ENCODE measurements around the gene RRN3. TPM values are rescaled to one million over a fixed set of nuclear protein-coding genes. Genes with fewer than 3 reads are reported as not detected.
"Not testable (repeated sequence)": the region's sequence is repeated elsewhere in the genome, so short reads cannot be mapped to it uniquely, and the experiment has no call there.

The RRN3 gene
- total RNA-seq, 2 experiments from 2014 or later = 38.4 to 42.9 TPM

- H3K27me3 Mint-ChIP-seq; H3K4me3 ChIP-seq (ENCODE audit: low read length); H3K27ac ChIP-seq (ENCODE audit: low read depth in 1 of 2, low read length in 2 of 2); H3K4me3 Mint-ChIP-seq; POLR2A ChIA-PET; DNase-seq; H3K9me3 ChIP-seq (ENCODE audit: control insufficient read depth in 1 of 2, insufficient read depth in 1 of 2, low read length in 2 of 2); H3K27me3 ChIP-seq (ENCODE audit: control insufficient read depth in 1 of 2, insufficient read depth in 2 of 2, low read length in 2 of 2); intact Hi-C loops (cut with DNase I, micrococcal nuclease); ATAC-seq (ENCODE audit: poor library complexity); H3K4me1 ChIP-seq (ENCODE audit: insufficient read depth, low read length); H3K9me3 Mint-ChIP-seq; CTCF ChIA-PET: not testable (repeated sequence)
- H3K36me3 Mint-ChIP-seq (ENCODE audit: low read depth) = peaks cover 87% of the 10 kb centered on the region
- peaks cover 11% of the 10 kb centered on the region for H3K4me1 Mint-ChIP-seq (ENCODE audit: low read depth)
- peaks cover 31% of the 10 kb centered on the region for H3K36me3 ChIP-seq (ENCODE audit: insufficient read depth, low read length)
- peak overlapping the region; percentile 14 for H3K27ac Mint-ChIP-seq
These were observed 70.5 kb downstream of the RRN3 start for GRCh38 chr16:15023381-15024077.

GRCh38 chr16:15022194-15022593, 71.9 kb downstream of the RRN3 start:
- ATAC-seq (ENCODE audit: poor library complexity) (peak; percentile 100), DNase-seq (peak; percentile 48 to 83 (median 60))
- intact Hi-C loops (cut with DNase I, micrococcal nuclease); H3K4me1 ChIP-seq (ENCODE audit: insufficient read depth, low read length); H3K27me3 Mint-ChIP-seq; H3K27me3 ChIP-seq (ENCODE audit: control insufficient read depth in 1 of 2, insufficient read depth in 2 of 2, low read length in 2 of 2); H3K9me3 ChIP-seq (ENCODE audit: control insufficient read depth in 1 of 2, insufficient read depth in 1 of 2, low read length in 2 of 2); H3K9me3 Mint-ChIP-seq; H3K4me3 Mint-ChIP-seq; POLR2A ChIA-PET; H3K4me3 ChIP-seq (ENCODE audit: low read length); H3K27ac ChIP-seq (ENCODE audit: low read depth in 1 of 2, low read length in 2 of 2): not testable (repeated sequence)
- peaks cover 31% of the 10 kb centered on the region for H3K36me3 ChIP-seq (ENCODE audit: insufficient read depth, low read length)
- H3K36me3 Mint-ChIP-seq (ENCODE audit: low read depth) = peaks cover 83% of the 10 kb centered on the region
- peak overlapping the region; percentile 71 for H3K27ac Mint-ChIP-seq
- CTCF ChIA-PET = interaction anchor here (0.7 kb wide), 1 partner anchor 10 kb away, joined by 3 read pairs; no protein-coding TSS in a partner anchor
- H3K4me1 Mint-ChIP-seq (ENCODE audit: low read depth) = peaks cover 11% of the 10 kb centered on the region
- peak; percentile 69 for TF ChIP-seq CTCF (IDR thresholded peaks at IDR 0.05)

GRCh38 chr16:15021429-15021828, 72.6 kb downstream of the RRN3 start:
- CTCF ChIA-PET = interaction anchor here (0.7 kb wide), 1 partner anchor 9 kb away, joined by 3 read pairs; no protein-coding TSS in a partner anchor
- H3K9me3 ChIP-seq (ENCODE audit: control insufficient read depth in 1 of 2, insufficient read depth in 1 of 2, low read length in 2 of 2); intact Hi-C loops (cut with DNase I, micrococcal nuclease); H3K9me3 Mint-ChIP-seq; H3K4me3 ChIP-seq (ENCODE audit: low read length); ATAC-seq (ENCODE audit: poor library complexity); H3K27ac ChIP-seq (ENCODE audit: low read depth in 1 of 2, low read length in 2 of 2); H3K4me3 Mint-ChIP-seq; DNase-seq; H3K27me3 Mint-ChIP-seq; POLR2A ChIA-PET; H3K27me3 ChIP-seq (ENCODE audit: control insufficient read depth in 1 of 2, insufficient read depth in 2 of 2, low read length in 2 of 2); H3K4me1 ChIP-seq (ENCODE audit: insufficient read depth, low read length): not testable (repeated sequence)
- H3K36me3 ChIP-seq (ENCODE audit: insufficient read depth, low read length) = peaks cover 31% of the 10 kb centered on the region
- Mint-ChIP-seq H3K27ac (peak overlapping the region; percentile 71), H3K36me3 (ENCODE audit: low read depth) (peaks cover 83% of the 10 kb centered on the region), H3K4me1 (ENCODE audit: low read depth) (peaks cover 15% of the 10 kb centered on the region)

- H3K4me3 ChIP-seq (ENCODE audit: low read length); H3K27me3 ChIP-seq (ENCODE audit: control insufficient read depth in 1 of 2, insufficient read depth in 2 of 2, low read length in 2 of 2); POLR2A ChIA-PET; H3K9me3 Mint-ChIP-seq; DNase-seq; H3K27ac ChIP-seq (ENCODE audit: low read depth in 1 of 2, low read length in 2 of 2); CTCF ChIA-PET; H3K27me3 Mint-ChIP-seq; H3K9me3 ChIP-seq (ENCODE audit: control insufficient read depth in 1 of 2, insufficient read depth in 1 of 2, low read length in 2 of 2); ATAC-seq (ENCODE audit: poor library complexity); H3K4me3 Mint-ChIP-seq; intact Hi-C loops (cut with DNase I, micrococcal nuclease): not testable (repeated sequence)
- peaks cover 25% of the 10 kb centered on the region for H3K4me1 ChIP-seq (ENCODE audit: insufficient read depth, low read length)
- H3K4me1 Mint-ChIP-seq (ENCODE audit: low read depth) = peaks cover 34% of the 10 kb centered on the region
- peak overlapping the region; percentile 80 for H3K27ac Mint-ChIP-seq
- H3K36me3 Mint-ChIP-seq (ENCODE audit: low read depth) = peaks cover 58% of the 10 kb centered on the region
- H3K36me3 ChIP-seq (ENCODE audit: insufficient read depth, low read length) = peaks cover 14% of the 10 kb centered on the region
These were observed 77.0 kb downstream of the RRN3 start for GRCh38 chr16:15016951-15017580.

GRCh38 chr16:15016354-15016753, 77.7 kb downstream of the RRN3 start:
- ATAC-seq (ENCODE audit: poor library complexity); DNase-seq; H3K27ac ChIP-seq (ENCODE audit: low read depth in 1 of 2, low read length in 2 of 2); intact Hi-C loops (cut with DNase I, micrococcal nuclease); POLR2A ChIA-PET; H3K9me3 Mint-ChIP-seq; H3K27me3 Mint-ChIP-seq; H3K4me3 ChIP-seq (ENCODE audit: low read length); H3K27me3 ChIP-seq (ENCODE audit: control insufficient read depth in 1 of 2, insufficient read depth in 2 of 2, low read length in 2 of 2); H3K9me3 ChIP-seq (ENCODE audit: control insufficient read depth in 1 of 2, insufficient read depth in 1 of 2, low read length in 2 of 2); H3K4me3 Mint-ChIP-seq; CTCF ChIA-PET: not testable (repeated sequence)
- Mint-ChIP-seq H3K27ac (peak overlapping the region; percentile 80), H3K4me1 (ENCODE audit: low read depth) (peaks cover 33% of the 10 kb centered on the region), H3K36me3 (ENCODE audit: low read depth) (peaks cover 57% of the 10 kb centered on the region)
- Histone ChIP-seq H3K36me3 (ENCODE audit: insufficient read depth, low read length) (peaks cover 14% of the 10 kb centered on the region), H3K4me1 (ENCODE audit: insufficient read depth, low read length) (peaks cover 25% of the 10 kb centered on the region)

- intact Hi-C loops (cut with DNase I, micrococcal nuclease) = not testable (repeated sequence)
- peaks cover 62% of the 10 kb centered on the region for H3K36me3 Mint-ChIP-seq (ENCODE audit: low read depth)
These were observed 78.4 kb downstream of the RRN3 start for GRCh38 chr16:15015671-15016070.

More at GRCh38 chr16:15015671-15016070, 78.4 kb downstream of the RRN3 start:
- H3K27me3 Mint-ChIP-seq; H3K27ac ChIP-seq (ENCODE audit: low read depth in 1 of 2, low read length in 2 of 2); H3K4me3 Mint-ChIP-seq; ATAC-seq (ENCODE audit: poor library complexity); CTCF ChIA-PET; DNase-seq; H3K9me3 Mint-ChIP-seq; POLR2A ChIA-PET; H3K4me3 ChIP-seq (ENCODE audit: low read length); H3K27me3 ChIP-seq (ENCODE audit: control insufficient read depth in 1 of 2, insufficient read depth in 2 of 2, low read length in 2 of 2); H3K9me3 ChIP-seq (ENCODE audit: control insufficient read depth in 1 of 2, insufficient read depth in 1 of 2, low read length in 2 of 2): not testable (repeated sequence)
- Mint-ChIP-seq H3K27ac (peak overlapping the region; percentile 80), H3K4me1 (ENCODE audit: low read depth) (peaks cover 36% of the 10 kb centered on the region)
- Histone ChIP-seq H3K4me1 (ENCODE audit: insufficient read depth, low read length) (peaks cover 25% of the 10 kb centered on the region), H3K36me3 (ENCODE audit: insufficient read depth, low read length) (peaks cover 14% of the 10 kb centered on the region)

All from CD4-positive, alpha-beta T cell (primary cell).